Effector CD4-positive, alpha-beta T cell (primary cell): Measurements from ENCODE around the gene POLR2L.

Experiments
- DNase-seq: peaks from one replicate; pipeline ENCODE4 v3.0.0-alpha.2; 2020

The POLR2L gene

DNA sequence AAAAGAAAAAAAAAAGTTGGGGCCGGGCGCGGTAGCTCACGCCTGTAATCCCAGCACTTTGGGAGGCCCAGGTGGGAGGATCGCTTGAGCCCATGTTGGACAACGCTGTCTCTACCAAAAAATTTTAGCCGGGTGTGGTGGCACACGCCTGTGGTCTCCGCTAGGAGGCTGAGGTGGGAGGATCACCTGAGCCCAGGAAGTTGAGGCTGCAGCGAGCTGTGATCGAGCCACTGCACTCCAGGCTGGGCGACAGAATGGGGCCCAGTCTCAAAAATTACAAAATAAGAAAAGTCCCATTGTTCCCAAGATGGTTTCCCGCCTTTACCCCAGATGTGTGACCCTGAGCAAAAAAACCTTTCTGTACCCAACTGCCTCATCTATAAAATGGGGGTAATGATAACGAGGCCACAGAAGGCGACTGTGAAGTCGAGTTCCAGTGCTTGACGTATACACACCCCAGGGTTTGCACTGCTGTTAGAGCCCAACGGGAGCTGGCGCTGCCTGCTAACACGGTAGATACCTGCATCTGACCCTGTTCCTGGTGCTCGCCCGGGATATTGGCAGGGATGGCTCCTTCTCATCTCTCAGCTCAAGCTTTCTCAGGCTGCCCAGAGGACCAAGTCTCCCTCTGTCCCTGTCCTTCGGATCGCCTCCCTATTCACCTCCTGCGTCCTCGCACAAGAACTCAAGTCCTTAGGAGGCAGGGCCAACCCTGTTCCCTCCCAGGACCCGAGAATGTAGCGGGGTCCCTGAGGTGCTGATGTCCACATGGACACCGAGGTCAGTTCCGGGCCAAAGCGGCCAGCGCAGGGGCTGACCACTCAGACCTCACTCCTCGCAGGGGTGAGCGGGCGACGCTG, 33.7 kb downstream of the POLR2L start:
- no peak for DNase-seq

DNA sequence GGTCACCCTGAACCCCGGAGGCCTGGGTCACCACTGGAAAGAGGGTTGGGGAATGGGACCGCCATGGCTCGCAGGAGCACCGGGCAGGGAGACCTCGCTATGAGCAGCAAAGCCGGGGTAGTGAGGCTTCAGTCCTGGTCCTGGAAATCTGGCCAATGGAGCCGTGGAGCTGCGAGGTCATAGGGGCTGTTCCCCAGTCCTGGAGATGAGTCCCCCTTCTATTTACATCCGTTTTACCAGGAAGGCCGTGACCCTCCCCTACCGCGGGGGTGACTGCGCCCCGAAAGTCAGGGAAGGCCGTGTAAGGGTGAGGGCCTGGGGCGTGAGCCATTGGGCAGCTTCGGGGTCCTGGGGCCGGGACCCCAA, 37.7 kb downstream of the POLR2L start:
- DNase-seq: no peak

- DNase-seq: no peak
Measured at GRCh38 chr11:803770-804598, 38.3 kb downstream of the POLR2L start.

DNA sequence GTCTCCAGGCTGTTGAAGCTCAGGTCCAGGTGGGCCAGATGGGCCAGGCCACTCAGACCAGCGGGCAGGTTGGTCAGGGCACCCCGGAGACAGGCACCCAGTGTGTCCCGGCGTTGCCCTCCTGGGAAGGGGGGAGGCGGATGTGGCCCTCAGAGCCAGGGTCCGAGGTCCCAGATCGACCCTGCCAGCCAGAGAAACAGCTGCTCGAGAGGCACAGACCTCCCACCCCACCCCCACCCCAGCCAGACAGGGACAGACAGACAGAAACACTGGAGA, 38.9 kb downstream of the POLR2L start:
- no peak for DNase-seq

GRCh38 chr11:802693-803466, 39.4 kb downstream of the POLR2L start:
- DNase-seq: no peak

DNA sequence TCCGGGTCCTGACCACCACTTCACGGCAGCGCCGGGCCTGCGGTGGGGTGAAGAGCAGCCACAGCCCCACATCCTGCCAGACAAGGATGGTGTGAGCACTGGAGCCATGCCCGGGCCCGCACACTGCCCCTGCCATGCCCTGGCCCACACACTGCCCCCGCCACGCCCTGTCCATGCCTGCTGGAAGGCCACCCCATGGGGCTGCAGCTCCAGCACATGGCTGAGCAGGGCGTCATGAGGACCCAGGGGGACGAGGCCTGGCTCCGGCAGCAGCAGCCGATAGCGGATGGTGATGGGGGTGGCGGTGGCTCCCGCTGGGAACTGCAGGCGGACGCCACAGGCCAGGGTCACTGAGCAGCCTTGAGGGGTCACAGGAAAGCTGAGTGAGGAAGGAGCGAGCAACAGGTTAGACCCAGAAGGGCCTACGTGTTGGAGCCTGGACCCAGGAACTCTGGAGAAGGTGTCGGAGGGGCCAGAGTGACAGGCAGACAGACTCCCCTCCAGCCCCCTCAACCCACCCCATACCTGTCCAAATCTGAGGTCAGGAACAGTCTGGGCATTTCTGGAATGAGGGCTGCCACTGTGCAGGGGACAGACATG, 40.2 kb downstream of the POLR2L start:
- DNase-seq: no peak

DNA sequence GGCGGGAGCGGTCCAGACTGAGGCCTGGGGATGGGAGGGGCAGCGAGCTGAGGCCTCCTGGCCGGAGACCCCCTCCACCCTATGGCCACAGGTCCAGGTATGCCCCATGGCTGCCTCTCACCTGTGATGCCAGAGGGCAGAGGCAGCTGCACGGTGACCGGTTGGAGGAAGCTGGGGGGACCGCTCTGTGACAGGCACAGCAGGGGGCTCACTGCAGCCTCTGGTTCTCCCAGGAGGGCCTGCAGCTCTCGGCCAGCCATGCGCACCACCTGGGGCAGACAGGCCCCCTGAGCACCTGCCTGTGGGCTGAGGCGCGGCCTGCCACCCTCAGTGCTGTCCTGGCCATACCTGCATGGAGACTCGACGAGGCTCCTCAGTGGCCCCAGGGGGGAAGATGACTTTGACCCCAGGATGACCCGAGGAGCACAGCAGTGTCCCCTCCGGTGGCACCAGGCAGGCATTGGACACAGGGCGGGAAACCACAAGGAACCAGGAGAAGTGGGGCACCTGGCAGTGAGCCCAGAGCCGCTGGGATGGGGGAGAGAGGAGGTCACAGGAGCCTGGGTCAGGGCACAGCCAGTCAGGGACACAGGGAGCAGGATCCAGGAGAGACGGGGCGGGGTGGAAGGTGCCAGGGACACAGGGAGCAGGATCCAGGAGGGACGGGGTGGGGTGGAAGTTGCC, 41.1 kb downstream of the POLR2L start:
- no peak for DNase-seq

DNA sequence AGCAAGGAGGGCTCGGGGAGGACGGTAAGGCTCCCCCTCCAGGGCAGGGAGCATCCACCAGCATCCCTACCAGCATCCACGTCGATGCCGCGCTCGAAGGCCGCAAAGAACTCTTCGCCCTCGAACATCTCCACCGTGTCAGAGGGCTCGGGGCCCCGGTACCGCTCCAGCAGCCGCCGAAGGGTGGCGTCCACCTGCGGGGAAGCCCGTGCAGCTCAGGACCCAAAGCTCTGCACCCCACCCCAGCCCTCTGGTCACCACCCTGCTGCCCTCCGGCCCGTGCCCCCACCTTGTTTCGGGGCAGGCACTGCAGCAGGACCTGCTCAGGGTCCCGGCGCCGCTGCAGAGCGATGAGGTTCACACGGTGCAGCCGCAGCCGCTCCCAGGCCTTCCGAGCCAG, 41.9 kb downstream of the POLR2L start:
- DNase-seq: no peak

DNA sequence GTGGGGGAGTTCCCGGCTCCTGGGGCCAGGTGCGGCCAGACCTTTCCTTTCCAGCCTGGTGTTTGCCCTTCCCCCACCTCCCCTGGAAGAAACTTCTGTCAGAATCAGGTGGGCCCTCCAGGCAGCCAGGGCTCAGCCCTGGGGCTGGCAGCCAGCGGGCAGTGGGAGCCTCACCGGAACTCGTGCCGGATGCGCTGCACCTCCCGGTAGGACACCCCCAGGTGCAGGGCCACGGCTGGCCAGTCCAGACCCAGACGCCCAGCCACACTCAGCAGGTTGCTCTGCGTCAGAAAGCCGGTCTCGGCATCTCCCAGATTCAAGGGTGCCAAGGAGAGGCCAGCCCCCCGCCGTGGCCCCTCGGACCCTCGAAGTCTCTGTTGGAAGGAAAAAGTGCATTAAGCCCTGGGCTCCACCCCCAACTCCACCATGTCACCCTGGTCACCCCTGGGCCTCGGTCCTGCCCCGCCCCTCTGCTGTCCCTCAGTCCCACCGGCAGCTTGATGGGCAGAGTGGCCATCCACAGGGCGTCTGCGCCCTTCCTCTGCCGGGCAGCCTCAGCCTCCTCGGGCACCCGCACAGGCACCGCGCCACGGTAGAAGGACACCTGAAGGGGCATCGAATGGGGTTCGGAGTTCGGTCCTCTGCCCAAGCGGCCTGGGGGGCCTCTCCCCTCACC, 42.5 kb downstream of the POLR2L start:
- no peak for DNase-seq

- peak; percentile 78 for DNase-seq
Measured at GRCh38 chr11:798093-798713, 44.1 kb downstream of the POLR2L start, which contains the start of gene SLC25A22. SLC25A22 (minus strand) TSS chr11:798281; CDS start chr11:795006, 3,275 bp downstream.

DNA sequence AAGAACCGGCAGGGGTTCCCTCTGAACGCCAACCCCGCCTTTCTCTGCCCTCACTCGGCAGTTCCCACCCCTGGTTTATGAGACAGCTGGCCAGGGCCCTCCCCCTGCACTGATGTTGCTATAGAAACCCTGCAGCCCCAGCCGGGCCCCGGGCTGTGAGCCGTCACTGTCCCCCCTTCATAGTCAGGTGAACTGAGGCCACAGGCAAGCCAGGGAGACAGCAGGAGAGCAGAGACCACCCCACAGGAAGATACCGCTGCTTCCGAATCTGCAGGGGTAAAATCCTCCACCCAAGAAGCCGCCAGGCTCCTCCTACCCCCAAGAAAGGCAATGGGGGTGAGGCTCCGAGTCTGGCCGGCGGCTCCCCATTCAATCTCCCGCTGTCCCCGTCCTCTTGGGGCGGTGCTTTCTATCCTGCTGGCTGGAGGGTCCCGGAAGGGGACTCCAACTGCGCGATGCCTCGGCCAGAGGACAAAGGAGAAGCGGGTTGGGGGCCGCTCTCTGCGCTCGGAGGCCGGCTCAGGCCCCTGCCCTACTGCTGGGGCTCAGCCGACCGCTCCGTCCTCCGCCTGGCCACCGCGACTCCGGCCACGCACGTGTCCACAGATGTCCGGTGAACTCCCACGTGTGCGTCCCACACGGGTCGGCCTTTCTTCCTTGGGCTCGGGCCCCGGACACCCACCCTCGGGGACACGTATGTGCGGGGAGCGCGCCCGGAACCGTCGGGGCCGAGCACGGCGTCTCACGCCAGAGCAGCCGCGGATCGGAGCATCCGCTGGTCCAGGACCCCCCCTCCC, 44.8 kb downstream of the POLR2L start:
- peak; percentile 75 for DNase-seq

GRCh38 chr11:796565-797295, 45.6 kb downstream of the POLR2L start:
- DNase-seq: no peak

DNA sequence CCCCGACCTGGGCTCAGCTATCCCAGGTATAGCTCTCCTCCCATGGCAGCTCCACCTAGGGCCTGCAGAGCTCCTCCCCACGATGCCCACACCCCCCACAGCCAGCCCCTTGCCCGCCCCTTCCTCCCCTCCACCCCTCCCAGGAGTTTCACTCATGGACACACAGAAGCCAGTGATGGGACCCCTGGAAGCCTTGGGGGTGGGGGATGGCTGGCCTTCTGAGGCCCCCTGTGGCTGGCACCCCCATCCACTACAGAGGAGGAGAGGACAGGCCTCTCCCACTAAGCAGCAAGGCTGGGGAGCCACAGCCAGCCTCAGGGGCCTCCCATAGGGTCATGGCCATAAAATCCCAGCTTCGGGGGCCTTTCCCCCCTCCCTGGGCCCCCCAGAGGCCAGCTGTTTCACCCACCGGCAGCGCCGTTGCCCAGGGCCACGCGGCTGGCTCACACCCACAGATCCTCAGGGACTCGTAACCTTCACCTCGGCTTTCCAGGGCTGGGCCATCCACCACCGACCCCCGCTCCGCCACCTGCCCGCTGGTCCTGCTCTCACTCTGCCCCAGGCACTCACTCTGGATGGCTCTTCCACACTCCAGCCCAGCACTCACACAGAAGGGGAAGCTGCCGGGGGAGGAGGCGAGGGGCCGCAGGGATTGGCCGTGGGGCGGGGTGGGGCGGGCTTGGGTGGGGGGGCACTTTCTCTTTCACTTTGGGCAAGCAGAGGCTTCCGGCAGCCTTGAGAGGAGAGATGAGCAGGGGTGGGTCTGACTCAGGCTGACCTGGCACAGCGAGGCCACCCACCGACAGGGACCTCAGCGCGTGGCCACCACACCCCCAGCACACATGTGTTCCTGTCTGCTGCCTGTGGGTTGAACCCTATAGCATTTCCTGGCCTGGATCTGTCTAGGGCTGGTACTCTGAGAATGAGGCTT, 46.4 kb downstream of the POLR2L start:
- DNase-seq: peak; percentile 71

DNA sequence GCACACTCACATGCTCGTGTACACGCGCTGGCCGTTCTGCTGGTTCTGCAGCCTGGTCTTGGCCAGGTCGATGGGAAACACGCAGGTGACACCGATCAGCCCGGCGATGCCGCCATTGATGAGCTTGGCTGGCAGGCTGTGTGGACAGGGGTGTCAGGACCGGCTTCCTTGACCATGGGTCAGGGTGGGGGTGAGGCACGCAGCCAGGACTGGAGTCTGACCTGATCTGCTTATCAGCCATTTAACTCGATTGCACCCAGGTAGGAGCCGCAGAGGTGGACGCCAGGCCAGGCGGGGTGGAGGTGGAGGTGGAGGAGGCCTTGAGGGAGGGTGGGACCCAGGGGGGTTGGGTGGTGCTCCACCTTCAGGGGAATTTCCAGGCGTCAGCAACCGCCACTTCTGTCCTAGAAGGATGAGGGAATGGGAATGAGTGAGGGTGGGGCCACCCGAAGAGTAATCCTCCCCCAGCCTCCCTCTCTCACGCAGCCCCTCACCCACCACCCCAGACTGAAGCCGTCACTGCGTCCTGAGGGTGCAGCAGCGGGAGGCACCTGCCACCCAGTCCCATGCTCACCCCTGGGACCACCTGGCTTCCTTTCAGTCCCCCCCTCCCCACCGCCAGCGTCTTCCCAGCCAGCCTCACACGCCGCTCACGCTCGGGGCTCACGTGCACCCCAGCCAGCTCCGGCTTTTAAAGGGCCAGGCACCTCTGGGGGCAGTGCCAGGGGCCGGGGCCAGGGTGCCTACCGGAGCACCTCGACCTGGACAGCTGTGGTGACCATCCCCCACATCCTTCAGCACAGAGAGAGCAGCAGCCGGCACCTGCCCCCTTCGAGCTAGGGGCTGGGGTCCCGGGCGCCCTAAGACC, 47.3 kb downstream of the POLR2L start:
- DNase-seq: no peak

DNA sequence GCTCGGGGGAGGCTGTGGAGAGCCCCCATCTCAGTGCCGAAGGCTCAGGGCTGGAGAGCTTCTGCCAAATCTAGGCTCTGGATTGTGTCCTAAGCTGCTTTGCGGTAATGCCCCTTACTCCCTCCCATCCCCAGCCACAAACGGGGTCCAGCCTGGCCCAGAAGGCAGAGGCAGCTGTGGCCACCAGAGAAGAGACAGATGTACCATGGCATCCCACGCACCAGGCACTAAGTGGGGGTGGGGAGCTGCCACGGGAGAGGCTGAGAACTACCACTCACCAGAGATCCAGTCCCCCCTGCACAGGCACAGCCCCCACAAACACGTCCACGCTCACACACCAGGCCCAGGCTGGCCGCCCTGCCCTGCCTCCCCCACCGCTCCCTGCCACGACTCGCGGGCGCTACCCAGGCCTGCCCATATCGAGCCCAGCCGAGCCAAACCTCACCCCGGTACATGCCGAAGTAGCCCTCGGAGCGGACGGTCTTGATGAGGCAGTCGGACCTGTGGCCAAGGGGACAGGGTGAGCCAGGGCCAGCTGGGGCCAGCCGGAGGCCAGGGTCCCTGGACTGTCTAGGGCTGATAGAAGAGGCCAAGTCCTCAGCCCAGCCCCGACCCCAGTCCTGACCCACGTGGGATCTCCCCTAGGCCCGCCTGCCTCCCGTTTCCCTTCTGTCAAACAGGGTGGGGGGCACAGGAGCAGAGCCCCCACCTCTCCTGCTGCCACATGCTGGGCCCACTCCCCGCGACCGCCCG, 48.1 kb downstream of the POLR2L start:
- DNase-seq: no peak

DNA sequence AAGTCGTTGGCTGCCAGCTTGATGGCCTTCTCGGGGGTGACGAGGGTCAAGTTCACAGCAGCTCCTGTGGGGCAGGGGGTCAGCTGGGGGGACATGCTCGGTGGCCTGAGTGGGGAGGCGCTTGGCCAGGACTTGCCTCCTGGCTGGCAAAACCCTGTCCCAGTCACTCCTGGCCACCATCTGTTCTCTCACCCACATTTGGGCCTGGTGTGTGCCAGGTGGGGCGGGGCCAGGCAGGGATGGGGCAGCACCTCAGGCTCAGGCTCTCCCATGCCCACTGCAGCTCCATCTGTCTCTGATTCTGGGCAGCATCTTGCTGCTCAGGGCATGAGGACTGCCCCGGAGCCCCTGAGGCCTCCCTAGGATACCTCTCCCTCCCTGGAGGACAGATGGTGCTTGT, 48.8 kb downstream of the POLR2L start:
- DNase-seq: no peak

GRCh38 chr11:792873-793272, 49.5 kb downstream of the POLR2L start:
- no peak for DNase-seq
